Measurements from ENCODE around the gene TRIM65. TPM values are rescaled to one million over a fixed set of nuclear protein-coding genes. Genes with fewer than 3 reads are reported as not detected.

The TRIM65 gene
- total and polyA plus RNA-seq, 2 experiments from 2014 or later: 12.5 to 16.8 TPM

DNA sequence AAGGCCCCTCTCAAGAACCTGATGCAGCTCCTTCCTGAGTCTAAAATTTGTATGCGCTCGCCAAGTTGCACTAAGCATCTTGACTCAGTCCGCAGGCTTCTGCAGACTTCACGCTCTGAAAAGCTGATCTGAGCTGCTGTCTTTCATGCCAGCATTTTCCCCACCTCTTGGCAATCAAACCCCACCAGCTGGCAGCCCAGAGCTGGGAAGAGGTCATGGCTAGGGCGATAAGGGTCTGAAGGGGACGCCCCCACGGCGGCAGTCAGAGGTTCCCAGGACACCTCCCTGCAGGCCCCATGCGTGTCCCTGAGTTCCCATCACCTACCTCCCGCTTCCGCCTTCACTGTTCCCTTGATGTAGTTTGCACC lies 47.5 kb downstream of the TRIM65 start:
- H3K9me3 ChIP-seq (ENCODE audit: low read depth): no peaks in the 10 kb centered on the region
- TF ChIP-seq, protein P1, sequence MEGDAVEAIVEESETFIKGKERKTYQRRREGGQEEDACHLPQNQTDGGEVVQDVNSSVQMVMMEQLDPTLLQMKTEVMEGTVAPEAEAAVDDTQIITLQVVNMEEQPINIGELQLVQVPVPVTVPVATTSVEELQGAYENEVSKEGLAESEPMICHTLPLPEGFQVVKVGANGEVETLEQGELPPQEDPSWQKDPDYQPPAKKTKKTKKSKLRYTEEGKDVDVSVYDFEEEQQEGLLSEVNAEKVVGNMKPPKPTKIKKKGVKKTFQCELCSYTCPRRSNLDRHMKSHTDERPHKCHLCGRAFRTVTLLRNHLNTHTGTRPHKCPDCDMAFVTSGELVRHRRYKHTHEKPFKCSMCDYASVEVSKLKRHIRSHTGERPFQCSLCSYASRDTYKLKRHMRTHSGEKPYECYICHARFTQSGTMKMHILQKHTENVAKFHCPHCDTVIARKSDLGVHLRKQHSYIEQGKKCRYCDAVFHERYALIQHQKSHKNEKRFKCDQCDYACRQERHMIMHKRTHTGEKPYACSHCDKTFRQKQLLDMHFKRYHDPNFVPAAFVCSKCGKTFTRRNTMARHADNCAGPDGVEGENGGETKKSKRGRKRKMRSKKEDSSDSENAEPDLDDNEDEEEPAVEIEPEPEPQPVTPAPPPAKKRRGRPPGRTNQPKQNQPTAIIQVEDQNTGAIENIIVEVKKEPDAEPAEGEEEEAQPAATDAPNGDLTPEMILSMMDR (IDR thresholded peaks at IDR 0.05; ENCODE audit: poor library complexity): no peak
- H3K4me2 ChIP-seq: no peak overlapping the region
- no peaks in the 10 kb centered on the region for H3K36me3 ChIP-seq (replicated peaks; ENCODE audit: insufficient read depth, low read depth)
- WGBS (ENCODE audit: low lambda C conversion rate, missing lambda C conversion rate): 97% methylated on average over 11 of the region's 11 CpGs
- H3K4me1 ChIP-seq (ENCODE audit: insufficient read depth): peaks cover 21% of the 10 kb centered on the region
- no peak for DNase-seq (ENCODE audit: low spot score)
- H3K27ac ChIP-seq: no peak overlapping the region
- no peak overlapping the region for H2AFZ ChIP-seq
- no peaks in the 10 kb centered on the region for H3K27me3 ChIP-seq
- H3K79me2 ChIP-seq: peaks cover 19% of the 10 kb centered on the region
- no peaks in the 10 kb centered on the region for H4K20me1 ChIP-seq (ENCODE audit: insufficient read depth, poor library complexity, severe bottlenecking)
- H3K4me3 ChIP-seq: no peak overlapping the region
- H3K9me2 ChIP-seq (replicated peaks; ENCODE audit: insufficient read depth): no peaks in the 10 kb centered on the region

DNA sequence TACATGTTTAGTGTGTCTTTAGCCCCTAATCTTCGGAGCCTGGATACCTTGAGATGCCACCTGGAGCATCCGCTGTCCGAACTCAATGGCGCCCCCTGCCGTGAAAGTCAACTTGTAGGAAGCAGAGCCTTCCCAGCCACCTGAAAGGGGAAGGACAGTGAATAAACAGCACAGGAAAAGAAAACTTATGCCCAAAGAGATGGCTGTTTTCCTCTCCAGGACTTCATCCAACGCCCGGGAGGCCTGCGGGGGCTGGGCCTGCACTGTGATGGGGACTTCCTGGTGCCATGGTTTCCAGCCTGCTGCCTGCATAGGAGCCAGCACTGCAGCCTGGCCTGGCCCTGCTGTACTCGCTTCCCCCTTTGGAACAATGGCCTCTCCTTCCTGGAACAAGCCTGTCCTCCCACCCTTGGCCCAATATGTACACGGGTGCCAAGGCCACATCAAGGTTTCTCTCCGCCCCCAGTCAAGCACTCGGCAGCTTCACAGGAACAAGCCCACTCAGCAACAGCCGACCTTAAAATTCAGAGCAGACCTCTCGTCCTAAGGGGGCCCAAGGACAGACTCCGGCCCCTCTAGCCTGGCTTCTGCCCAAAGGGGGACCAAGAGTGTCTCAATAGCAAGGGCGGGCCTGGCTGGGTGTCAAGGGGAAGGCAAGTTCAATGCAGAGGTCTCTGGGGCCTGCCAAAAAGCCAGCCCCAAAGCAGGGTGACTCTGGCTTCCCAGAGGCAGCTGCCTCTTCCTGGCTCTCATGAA lies 48.0 kb downstream of the TRIM65 start:
- H3K79me2 ChIP-seq: peaks cover 16% of the 10 kb centered on the region
- TF ChIP-seq, protein P1 (IDR thresholded peaks at IDR 0.05; ENCODE audit: poor library complexity): peak; percentile 61
- TF ChIP-seq EZH2phosphoT487 (IDR thresholded peaks at IDR 0.05; ENCODE audit: low read depth, severe bottlenecking, unreplicated experiment): no peak
- no peaks in the 10 kb centered on the region for H3K9me2 ChIP-seq (replicated peaks; ENCODE audit: insufficient read depth)
- WGBS (ENCODE audit: low lambda C conversion rate, missing lambda C conversion rate): 64% methylated on average over 16 of the region's 16 CpGs
- peak; percentile 86 for DNase-seq (ENCODE audit: low spot score)
- H3K27ac ChIP-seq: no peak overlapping the region
- H3K4me2 ChIP-seq: no peak overlapping the region
- H2AFZ ChIP-seq: no peak overlapping the region
- H3K27me3 ChIP-seq: no peaks in the 10 kb centered on the region
- peaks cover 22% of the 10 kb centered on the region for H3K4me1 ChIP-seq (ENCODE audit: insufficient read depth)
- H4K20me1 ChIP-seq (ENCODE audit: insufficient read depth, poor library complexity, severe bottlenecking): no peaks in the 10 kb centered on the region
- no peak overlapping the region for H3K4me3 ChIP-seq
- H3K36me3 ChIP-seq (replicated peaks; ENCODE audit: insufficient read depth, low read depth): no peaks in the 10 kb centered on the region
- no peaks in the 10 kb centered on the region for H3K9me3 ChIP-seq (ENCODE audit: low read depth)

DNA sequence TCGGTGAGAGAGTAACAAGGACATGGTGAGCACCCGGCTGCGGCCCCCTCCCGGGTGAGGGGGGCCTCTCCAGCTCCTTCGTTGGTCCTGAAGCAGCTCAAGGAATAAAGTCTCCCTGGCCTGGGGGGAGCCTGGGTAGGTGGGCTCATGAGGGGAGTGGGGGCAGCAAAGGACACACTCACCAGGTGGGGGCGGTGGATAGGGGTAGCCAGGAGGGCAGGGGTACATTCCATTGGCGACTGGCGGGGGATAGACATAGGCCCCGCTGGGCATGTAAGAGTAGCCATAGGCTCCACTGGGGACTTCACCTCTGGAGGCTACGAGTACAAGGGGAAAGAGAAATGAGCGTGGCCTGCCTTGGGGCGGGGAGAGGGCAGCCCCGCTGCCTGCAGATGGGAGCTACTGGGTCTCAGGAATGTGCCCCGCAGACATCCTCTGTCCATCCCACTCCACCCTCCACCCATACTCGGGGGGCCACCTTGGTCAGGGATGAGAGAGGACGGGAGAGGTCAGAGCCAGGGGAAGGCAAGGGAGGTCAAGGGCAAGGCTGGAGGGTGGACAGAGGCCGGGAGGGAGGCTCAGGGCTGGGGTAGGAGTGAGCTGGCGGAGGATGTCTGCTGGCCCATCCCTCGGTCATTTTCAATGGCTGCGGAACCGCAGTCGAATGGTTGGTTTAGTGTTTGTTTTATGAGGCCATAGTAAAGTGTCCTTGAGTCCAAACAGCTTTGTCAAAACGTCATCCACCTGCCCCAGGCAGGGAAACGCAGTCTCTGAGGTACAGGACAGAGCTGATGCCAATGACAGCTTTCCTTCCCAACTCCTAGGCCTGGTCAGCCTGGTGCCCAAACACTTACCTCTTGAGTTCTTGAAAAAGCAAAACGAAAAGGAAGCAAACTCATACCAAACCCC lies 48.9 kb downstream of the TRIM65 start:
- no peaks in the 10 kb centered on the region for H3K27me3 ChIP-seq
- H3K4me3 ChIP-seq: no peak overlapping the region
- H4K20me1 ChIP-seq (ENCODE audit: insufficient read depth, poor library complexity, severe bottlenecking): no peaks in the 10 kb centered on the region
- H3K4me2 ChIP-seq: no peak overlapping the region
- peaks cover 7% of the 10 kb centered on the region for H3K79me2 ChIP-seq
- H3K9me3 ChIP-seq (ENCODE audit: low read depth): no peaks in the 10 kb centered on the region
- no peak for DNase-seq (ENCODE audit: low spot score)
- TF ChIP-seq EZH2phosphoT487 (IDR thresholded peaks at IDR 0.05; ENCODE audit: low read depth, severe bottlenecking, unreplicated experiment) (no peak), EZH2 (IDR thresholded peaks at IDR 0.05; ENCODE audit: borderline replicate concordance) (no peak)
- TF ChIP-seq, protein P1 (IDR thresholded peaks at IDR 0.05; ENCODE audit: poor library complexity): no peak
- H3K9me2 ChIP-seq (replicated peaks; ENCODE audit: insufficient read depth): no peaks in the 10 kb centered on the region
- peaks cover 22% of the 10 kb centered on the region for H3K4me1 ChIP-seq (ENCODE audit: insufficient read depth)
- H3K36me3 ChIP-seq (replicated peaks; ENCODE audit: insufficient read depth, low read depth): no peaks in the 10 kb centered on the region
- no peak overlapping the region for H3K27ac ChIP-seq
- H2AFZ ChIP-seq: no peak overlapping the region
- 91% methylated on average over 24 of the region's 25 CpGs for WGBS (ENCODE audit: low lambda C conversion rate, missing lambda C conversion rate)

Measured in hepatocyte (in vitro differentiated cells).